Fibroblast of lung (primary cell): ENCODE data around the gene UBXN11.

Experiments
- EZH2 ChIP-seq: IDR thresholded peaks from 2 replicates; pipeline ENCODE4 v1.5.1; 2012; ENCODE audit warnings: low read length, control low read depth, mild to moderate bottlenecking; ENCODE audit errors: missing control alignments
- TF ChIP-seq, protein P1 (sequence below), 2 donors: IDR thresholded peaks in 1 of 2; conservative IDR thresholded peaks in 1 of 2; 1 replicate in 1 of 2; 2 replicates in 1 of 2; pipeline ENCODE4 v1.5.1; 2011 to 2012; ENCODE audit warnings: low read length in 2 of 2, control low read depth in 1 of 2, inconsistent platforms in 1 of 2, low read depth in 1 of 2, mild to moderate bottlenecking in 1 of 2

DNA sequence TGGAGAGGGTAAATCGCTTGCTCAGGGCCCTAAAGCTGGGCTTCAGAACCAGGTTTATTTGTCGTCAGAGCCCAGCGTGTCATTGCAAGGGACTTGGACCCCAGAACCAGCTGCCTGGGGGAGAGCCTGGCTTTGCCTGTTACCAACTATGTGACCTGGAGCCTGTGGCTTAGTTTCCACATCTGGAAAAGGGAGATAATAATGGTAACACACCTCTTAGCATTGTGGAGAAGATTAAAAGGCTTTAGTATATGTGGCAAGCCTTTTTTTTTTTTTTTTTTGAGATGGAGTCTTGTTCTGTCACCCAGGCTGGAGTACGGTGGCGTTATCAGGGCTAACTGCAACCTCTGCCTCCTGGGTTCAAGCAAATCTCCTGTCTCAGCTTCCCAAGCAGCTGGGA is 23.8 kb upstream of the UBXN11 start:
- TF ChIP-seq, protein P1, sequence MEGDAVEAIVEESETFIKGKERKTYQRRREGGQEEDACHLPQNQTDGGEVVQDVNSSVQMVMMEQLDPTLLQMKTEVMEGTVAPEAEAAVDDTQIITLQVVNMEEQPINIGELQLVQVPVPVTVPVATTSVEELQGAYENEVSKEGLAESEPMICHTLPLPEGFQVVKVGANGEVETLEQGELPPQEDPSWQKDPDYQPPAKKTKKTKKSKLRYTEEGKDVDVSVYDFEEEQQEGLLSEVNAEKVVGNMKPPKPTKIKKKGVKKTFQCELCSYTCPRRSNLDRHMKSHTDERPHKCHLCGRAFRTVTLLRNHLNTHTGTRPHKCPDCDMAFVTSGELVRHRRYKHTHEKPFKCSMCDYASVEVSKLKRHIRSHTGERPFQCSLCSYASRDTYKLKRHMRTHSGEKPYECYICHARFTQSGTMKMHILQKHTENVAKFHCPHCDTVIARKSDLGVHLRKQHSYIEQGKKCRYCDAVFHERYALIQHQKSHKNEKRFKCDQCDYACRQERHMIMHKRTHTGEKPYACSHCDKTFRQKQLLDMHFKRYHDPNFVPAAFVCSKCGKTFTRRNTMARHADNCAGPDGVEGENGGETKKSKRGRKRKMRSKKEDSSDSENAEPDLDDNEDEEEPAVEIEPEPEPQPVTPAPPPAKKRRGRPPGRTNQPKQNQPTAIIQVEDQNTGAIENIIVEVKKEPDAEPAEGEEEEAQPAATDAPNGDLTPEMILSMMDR (conservative IDR thresholded peaks at IDR 0.05 in 1 of 2, IDR thresholded peaks at IDR 0.05 in 1 of 2; ENCODE audit: low read depth in 1 of 2, low read length in 2 of 2), result no peak
- TF ChIP-seq EZH2, result no peak
